ENCODE measurements around the gene SLF1. TPM values are rescaled to one million over a fixed set of nuclear protein-coding genes. Genes with fewer than 3 reads are reported as not detected.

The SLF1 gene
- total and polyA plus RNA-seq, 9 of the 15 experiments (the other 6 are each of a cell fraction or from before 2014, with no cell fraction given) = 9.8 to 31.1 (median 16.3) TPM

- TF ChIP-seq ZNF239 (CRISPR knock-in tag; IDR thresholded peaks at IDR 0.05) (no peak), TCF7 (IDR thresholded peaks at IDR 0.05; ENCODE audit: borderline replicate concordance) (no peak), MAZ (CRISPR knock-in tag; conservative IDR thresholded peaks at IDR 0.05 in 1 of 2, IDR thresholded peaks at IDR 0.05 in 1 of 2) (peak; percentile 31 to 55; a peak in 2 of 4 replicates), THAP7 (CRISPR knock-in tag; IDR thresholded peaks at IDR 0.05) (no peak), CCAR2 (IDR thresholded peaks at IDR 0.05; ENCODE audit: low read depth, low read length) (no peak), MITF (IDR thresholded peaks at IDR 0.05) (no peak), ZBED1 (IDR thresholded peaks at IDR 0.05) (no peak), ZNF212 (CRISPR knock-in tag; IDR thresholded peaks at IDR 0.05) (no peak), ETV5 (CRISPR knock-in tag; IDR thresholded peaks at IDR 0.05; ENCODE audit: low read depth) (no peak), ZNF668 (CRISPR knock-in tag; IDR thresholded peaks at IDR 0.05) (no peak), ZBTB1 (CRISPR knock-in tag; IDR thresholded peaks at IDR 0.05; ENCODE audit: borderline replicate concordance, low read depth) (no peak), JUN (IDR thresholded peaks at IDR 0.05; ENCODE audit: borderline replicate concordance, low read depth, low read length) (no peak), JUN (CRISPR knock-in tag; IDR thresholded peaks at IDR 0.05; ENCODE audit: borderline replicate concordance) (no peak), TAF15 (IDR thresholded peaks at IDR 0.05; ENCODE audit: low read depth, low read length) (no peak), MYNN (IDR thresholded peaks at IDR 0.05) (no peak), MYNN (CRISPR knock-in tag; IDR thresholded peaks at IDR 0.05) (no peak), ZNF384 (IDR thresholded peaks at IDR 0.05; ENCODE audit: low read depth, low read length) (peak; percentile 71), MLLT1 (IDR thresholded peaks at IDR 0.05) (no peak), TRIM25 (IDR thresholded peaks at IDR 0.05; ENCODE audit: borderline replicate concordance) (no peak), ZNF121 (CRISPR knock-in tag; conservative IDR thresholded peaks at IDR 0.05) (no peak), ZNF785 (CRISPR knock-in tag; IDR thresholded peaks at IDR 0.05) (no peak), HINFP (tag; conservative IDR thresholded peaks at IDR 0.05; ENCODE audit: low read depth) (no peak), NR3C1 (CRISPR knock-in tag; IDR thresholded peaks at IDR 0.05) (no peak)
Measured at GRCh38 chr5:94618493-94619328, at the start of gene SLF1, which contains the start of gene KIAA0825 (continued).

Measured in K562 (cell line).